ENCODE measurements around the gene MESP1.
"Not testable (repeated sequence)": the region's sequence is repeated elsewhere in the genome, so short reads cannot be mapped to it uniquely, and the experiment has no call there.

Gene MESP1, protein sequence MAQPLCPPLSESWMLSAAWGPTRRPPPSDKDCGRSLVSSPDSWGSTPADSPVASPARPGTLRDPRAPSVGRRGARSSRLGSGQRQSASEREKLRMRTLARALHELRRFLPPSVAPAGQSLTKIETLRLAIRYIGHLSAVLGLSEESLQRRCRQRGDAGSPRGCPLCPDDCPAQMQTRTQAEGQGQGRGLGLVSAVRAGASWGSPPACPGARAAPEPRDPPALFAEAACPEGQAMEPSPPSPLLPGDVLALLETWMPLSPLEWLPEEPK

DNA sequence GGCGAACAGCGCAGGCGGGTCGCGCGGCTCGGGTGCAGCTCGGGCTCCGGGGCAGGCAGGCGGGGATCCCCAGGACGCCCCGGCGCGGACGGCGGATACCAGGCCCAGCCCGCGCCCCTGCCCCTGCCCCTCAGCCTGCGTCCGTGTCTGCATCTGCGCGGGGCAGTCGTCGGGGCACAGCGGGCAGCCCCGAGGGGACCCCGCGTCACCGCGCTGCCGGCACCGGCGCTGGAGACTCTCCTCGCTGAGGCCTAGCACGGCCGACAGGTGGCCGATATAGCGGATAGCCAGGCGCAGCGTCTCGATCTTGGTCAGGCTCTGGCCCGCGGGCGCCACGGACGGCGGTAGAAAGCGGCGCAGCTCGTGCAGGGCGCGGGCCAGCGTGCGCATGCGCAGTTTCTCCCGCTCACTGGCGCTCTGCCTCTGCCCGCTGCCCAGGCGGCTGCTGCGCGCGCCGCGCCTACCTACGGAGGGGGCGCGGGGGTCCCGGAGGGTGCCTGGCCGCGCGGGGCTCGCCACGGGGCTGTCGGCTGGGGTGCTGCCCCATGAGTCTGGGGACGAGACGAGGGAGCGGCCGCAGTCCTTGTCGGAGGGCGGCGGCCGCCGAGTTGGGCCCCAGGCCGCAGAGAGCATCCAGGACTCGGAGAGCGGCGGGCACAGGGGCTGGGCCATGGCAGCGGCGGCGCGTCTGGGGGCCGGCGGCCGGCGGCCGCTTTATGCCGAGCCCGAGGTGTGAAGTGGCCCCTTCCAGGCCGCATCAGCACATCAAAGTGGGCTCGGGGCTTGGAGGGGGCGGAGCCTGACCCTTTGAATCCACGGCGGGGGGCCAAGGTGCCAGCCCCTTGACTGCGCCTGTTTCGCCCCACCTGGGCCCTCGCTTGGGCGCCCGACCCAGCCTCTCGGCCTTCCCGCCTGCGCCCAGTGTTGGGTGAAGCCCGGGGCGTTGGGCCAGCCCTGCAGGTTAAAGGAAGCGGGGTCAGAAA is at the start of gene MESP1:
TSS of gene MESP1 (minus strand) at position 690 of the 983 bp plus-strand sequence. CDS start at position 672, 18 bp downstream.
- DNase-seq: peak; percentile 94

GRCh38 chr15:89799918-89800498 is 49.0 kb upstream of the MESP1 start:
- no peak for DNase-seq

DNA sequence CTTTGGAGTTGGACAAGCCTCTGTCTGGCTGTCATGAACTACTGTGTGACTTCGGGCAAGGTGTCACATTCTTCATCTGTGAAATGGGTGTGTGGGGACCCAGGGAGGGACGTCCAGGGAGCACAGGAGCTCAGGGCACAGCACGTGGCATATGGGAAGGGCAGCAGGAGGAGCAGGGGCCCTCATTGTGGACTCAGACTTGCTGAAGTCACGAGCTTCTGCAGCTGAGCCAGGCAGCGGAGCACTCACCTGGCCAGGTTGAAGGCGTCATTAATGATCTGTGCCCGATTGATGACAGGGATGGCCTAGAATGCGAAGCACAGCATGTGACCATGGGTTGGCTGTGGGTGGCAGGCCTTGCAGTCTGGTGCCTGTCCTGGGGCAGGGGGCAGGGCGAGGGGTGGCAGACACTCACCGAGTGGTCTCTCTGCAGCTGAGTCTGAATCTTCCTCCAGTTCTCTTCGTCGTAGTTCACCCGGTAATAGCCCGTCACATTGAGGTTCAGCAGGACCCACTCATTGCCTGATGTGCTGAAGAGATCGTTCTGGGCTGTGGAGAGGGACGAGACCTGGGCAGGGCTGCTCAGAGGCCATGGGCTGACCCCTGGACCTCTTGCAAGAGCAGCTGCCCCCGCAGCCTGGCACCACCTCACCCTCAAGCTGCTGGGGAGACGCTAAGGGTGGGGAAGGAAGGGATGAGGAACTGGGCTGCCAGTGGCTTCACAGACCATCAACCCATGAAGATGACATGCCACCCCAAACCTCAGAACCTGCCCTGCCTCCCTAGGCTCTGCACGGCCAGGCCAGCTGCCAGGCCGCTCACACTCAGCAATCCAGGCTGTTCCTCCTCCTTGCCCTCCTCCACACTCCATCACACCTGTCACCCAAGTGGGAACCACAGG is 48.2 kb upstream of the MESP1 start:
- no peak for DNase-seq

DNA sequence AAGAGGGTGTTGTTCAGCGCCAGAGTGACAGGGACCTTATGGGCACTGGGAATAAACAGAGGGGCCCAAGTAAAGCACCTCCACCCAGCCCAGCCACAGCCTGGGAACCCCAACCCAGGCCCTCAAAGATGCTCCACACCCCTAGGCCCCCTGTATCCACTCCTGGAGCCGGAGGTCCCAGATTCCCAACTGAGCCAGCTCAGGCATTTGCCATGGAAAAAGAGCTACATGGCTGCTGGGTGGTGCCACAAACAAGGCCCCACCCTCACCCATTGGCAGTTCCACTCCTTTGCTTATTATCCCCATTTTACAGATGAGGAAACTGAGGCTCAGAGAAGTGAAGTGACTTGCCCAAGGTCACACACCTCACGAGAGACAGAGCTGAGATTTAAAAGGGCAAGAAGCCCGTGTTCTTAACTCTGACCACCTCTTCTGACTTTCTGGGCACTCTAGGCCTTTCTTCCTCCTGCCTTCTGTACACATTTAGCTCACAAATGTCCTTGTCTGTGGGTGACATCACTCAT is 46.7 kb upstream of the MESP1 start:
- no peak for DNase-seq

- no peak for DNase-seq
These were observed 44.9 kb upstream of the MESP1 start for GRCh38 chr15:89795996-89796395.

DNA sequence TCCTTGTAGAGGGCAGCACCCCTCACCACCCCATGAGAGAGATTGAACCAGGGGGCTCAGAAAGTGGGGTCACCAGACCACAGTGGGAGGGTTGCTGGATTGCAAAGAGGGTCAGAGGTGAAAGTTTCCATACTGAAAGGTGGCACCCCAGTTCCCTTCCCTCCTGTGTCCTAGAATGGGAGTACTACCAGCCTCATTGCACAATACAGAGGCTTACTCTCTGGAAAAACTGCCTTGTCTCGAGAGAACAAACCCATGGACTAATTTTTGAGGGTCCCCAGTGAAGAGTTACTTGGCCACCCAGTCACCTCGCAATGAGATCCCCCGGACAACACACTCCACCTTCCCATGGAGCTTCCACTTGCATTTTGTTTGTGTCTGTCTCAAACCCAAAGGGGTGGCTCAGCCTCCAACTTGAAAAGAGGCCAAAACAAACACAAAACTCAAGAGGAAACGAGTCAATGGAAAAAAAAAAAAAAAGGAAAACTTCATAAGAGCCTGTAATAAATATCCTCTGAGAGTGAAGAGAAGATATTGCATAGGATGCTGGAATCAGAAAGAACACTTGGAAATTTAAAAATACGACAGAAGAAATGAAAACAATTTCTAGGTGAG is 43.7 kb upstream of the MESP1 start:
- no peak for DNase-seq

DNA sequence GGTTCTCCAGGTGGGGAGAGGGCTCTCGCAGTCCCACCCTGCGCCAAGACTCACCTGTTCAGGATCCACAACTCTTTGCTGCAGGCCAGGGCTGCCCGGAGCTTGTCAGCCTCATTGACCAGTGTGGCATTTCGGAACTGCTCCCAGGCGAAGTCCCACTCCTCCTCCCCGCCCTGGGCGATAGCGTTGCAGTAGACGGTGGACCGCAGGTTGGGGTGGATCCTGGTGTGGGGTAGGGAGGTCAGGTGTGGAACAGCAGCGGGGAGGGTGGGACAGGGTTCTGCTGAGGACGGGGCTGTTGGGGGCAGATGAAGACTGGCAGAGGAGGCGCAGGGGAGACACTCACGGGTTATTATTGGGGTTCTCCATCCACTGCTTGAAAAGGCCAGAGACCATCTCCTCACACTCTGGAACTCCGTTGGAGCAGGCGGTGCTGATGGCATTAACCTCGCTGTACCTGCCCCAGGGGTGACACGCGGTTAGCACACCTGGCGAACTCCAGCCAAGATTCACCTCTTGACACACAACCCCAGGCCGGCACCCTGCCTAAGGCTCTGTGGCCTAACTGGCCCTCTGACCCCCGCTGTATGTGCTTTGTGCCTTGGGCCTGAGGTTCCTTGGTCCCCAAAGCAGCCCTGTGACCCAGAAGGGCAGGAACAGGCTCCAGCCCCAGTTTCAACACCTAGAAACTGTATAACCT is 41.2 kb upstream of the MESP1 start:
- no peak for DNase-seq

- DNase-seq: no peak
These were observed 39.6 kb upstream of the MESP1 start for GRCh38 chr15:89790661-89791060.

DNA sequence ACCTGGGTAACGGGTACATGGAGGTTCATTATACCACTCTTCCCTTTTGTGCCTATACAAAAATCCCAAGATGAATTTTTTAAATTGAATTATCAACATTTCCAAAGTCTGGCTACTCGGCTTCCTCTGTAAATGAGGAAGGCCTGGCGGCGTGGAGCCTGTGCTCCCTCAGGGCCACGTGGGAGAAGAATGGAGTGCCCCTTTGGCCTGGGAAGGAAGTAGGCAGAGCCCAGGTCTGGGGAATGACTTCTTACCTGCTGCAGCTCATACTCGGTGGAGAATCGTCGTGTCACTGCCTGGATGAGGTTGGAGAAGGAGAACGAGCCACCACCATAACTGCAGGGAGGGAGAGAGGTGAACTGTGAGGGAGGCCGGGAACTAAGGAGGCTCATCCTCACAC is 39.2 kb upstream of the MESP1 start:
- DNase-seq: no peak

GRCh38 chr15:89788585-89788984 is 37.5 kb upstream of the MESP1 start:
- DNase-seq: not testable (repeated sequence)

- DNase-seq: no peak
These were observed 36.9 kb upstream of the MESP1 start for GRCh38 chr15:89787944-89788343.

DNA sequence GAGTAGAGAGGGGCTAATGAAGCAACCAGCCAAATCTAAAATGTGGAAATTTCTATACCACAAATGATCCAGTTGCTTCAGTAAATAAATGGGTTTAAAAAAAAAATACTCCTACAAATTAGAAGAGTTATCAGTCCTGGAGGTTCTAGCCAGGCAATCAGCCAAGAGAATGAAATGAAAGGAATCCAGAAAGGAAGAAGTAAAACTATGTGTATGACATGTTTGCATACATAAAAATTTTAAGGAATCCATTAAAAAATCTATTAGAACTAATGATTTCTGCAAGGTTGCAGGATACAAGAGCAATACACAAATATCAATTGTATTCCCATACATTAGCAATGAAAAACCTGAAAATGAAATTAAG is 34.7 kb upstream of the MESP1 start:
- DNase-seq: no peak

- no peak for DNase-seq
These were observed 34.2 kb upstream of the MESP1 start for GRCh38 chr15:89785064-89785773.

GRCh38 chr15:89784686-89784960 is 33.6 kb upstream of the MESP1 start:
- DNase-seq: no peak

- DNase-seq: no peak
These were observed 33.0 kb upstream of the MESP1 start for GRCh38 chr15:89783861-89784685.

- no peak for DNase-seq
These were observed 32.2 kb upstream of the MESP1 start for GRCh38 chr15:89783111-89783860.

- not testable (repeated sequence) for DNase-seq
These were observed 31.5 kb upstream of the MESP1 start for GRCh38 chr15:89782619-89782950.

DNA sequence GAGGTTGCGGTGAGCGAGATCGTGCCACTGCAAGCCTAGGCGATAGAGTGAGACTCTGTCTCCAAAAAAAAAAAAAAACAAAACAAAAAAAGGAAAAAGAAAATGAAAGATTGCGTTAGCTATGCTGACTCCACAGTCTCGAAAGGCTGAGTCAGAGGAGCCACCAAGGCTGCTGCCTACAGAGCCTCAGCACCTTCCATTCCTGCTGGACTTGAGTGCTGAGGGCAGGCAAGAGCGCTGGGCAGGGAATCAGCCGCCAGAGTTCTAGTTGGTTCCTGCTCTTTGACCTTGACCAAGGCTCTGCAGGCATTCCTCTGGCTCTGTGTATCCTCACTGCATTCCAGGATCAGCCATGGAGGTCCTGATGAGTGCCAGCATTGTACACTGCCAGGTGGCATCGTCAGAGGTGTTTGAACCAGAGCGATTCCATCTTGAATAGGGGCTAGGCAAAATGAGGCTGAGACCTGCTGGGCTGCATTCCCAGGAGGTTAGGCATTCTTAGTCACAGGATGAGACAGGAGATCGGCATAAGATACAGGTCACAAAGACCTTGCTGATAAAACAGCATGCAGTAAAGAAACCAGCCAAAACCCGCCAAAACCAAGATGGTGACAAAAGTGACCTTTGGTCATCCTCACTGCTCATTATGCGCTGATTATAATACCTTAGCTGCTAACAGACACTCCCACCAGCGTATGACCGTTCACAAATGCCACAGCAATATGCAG is 31.0 kb upstream of the MESP1 start:
- no peak for DNase-seq

GRCh38 chr15:89781055-89781454 is 30.0 kb upstream of the MESP1 start:
- no peak for DNase-seq
